LNCaP clone FGC (cell line): Measurements from ENCODE around the gene CACNA1A.

Experiments used
- DNase-seq: peaks from one replicate; pipeline ENCODE4 v3.0.0-alpha.2; 2011; ENCODE audit warnings: low read depth
- H3K4me3 ChIP-seq: 2 replicates; pipeline ENCODE4 v1.5.1; 2011; ENCODE audit warnings: mild to moderate bottlenecking, low read depth, low read length, control low read depth
- CTCF ChIP-seq: IDR thresholded peaks from 2 replicates; pipeline ENCODE4 v1.5.1; 2012; ENCODE audit warnings: mild to moderate bottlenecking; ENCODE audit not compliant: control insufficient read depth, insufficient read depth; ENCODE audit errors: extremely low read depth

CACNA1A gene

DNA sequence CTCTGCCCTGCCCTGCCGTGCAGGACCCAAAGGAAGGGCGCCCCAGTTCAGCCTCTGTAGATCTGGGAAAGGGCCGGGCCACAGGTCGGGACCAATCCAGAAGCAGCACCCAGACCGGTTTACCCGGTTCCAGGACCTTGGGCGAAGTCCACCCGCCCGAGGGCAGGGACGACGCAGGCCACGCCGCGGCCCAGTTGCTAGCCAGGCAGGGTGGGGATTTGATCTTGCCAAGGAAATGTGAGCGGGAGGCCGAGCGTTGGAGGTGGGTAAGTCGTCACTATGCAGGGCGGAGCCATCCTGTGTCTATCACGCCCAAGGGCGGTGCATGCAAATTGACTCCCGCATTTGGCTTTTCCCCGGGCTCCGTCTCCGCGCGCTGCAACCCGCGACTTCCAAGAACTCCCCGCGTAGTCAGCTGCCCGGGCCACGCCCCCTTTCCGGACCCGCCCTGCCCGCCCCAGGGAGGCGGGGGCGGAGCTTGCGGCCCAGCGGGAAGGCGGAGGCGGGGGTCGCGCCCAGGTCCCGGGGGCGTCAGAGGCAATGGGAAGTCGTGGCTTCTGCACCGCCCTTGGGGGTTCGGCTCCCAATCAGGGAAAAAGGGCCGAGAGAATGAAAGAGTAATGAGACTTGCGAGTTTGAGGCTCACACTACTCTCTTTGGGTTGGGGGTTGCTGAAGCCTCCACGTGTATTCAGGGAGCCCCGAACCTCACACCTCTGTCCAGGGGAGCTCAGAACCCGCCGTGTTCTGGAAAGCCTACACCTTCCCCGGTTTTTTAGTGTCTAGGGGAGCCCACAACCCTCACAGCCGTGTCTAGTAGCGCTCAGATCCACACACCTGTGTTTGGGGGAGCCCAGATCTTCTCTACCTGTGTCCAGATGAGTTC, 343.3 kb downstream of the CACNA1A start:
- TF ChIP-seq CTCF, result no peak
- H3K4me3 ChIP-seq, result peak overlapping the region; percentile 56
- peak; percentile 100 for DNase-seq

DNA sequence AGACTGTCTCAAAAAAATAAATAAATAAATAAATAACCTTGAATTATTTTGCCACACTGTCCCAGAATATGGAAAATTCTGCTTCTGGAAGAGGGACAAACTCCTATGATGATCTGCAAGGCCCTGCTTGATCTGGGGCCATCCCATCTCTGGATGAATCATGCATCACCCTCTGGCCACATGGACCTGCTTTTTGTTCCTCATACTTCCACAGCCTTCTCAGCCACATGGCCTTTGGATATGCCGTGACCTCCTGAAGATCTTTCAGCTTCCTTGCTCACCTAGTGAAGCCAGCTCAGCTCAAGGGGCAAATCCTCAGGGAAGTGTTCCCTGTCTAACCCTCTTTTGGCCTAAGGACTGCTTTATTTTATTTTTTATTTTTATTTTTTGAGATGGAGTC, 345.7 kb downstream of the CACNA1A start:
- no peak overlapping the region for H3K4me3 ChIP-seq
- no peak for TF ChIP-seq CTCF
- no peak for DNase-seq

- no peak for TF ChIP-seq CTCF
- H3K4me3 ChIP-seq, result no peak overlapping the region
- DNase-seq, result no peak
These were observed 346.6 kb downstream of the CACNA1A start for GRCh38 chr19:13159713-13160112.
